ENCODE measurements around the gene PCDH12.

DNA sequence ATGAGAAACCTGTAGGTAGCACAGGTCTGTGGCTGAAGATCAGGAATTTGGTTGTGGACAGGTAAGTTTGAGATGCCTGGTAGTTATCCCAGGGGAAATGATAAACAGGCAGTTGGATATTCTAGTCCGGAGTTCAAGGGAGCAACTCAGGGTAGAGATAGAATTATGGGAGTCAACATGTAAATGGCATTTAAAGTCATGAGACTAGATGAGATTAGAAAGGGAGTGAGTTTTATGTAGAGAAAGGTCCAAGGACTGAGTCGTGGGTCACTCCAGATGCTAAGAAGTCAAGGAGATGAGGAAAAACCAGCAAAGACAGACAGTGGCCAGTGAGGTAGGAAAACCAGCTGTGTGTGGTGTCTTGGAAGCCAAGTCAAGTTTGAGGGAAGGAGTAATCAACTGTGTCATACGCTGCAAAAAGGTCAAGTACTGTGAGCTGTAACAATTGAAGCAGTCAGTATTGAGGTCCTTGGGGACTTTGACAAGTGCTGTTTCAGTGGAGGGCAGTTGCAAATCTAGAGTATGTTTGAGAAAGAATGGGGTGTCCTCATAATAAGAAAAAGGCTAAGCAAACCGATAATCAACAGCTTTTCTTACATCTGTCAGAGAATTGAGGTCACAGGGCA, 36.6 kb upstream of the PCDH12 start:
- TF ChIP-seq CTCF (IDR thresholded peaks at IDR 0.05) (no peak), POLR2A (IDR thresholded peaks at IDR 0.05) (no peak)

Measured in heart left ventricle (tissue), 13 donors.